IPS DF 6.9 (cell line): ENCODE measurements around the gene LEP.

Experiments used
- DNase-seq: peaks from one replicate; pipeline ENCODE4 v3.0.0-alpha.2; 2013; ENCODE audit warnings: low read depth, low spot score
- H3K27ac ChIP-seq: one replicate; pipeline ENCODE4 v1.5.1; 2013; ENCODE audit warnings: low read length, control low read depth
- H3K27me3 ChIP-seq: 2 replicates; pipeline ENCODE4 v1.6.1; 2013; ENCODE audit warnings: mild to moderate bottlenecking, low read length; ENCODE audit not compliant: control insufficient read depth, insufficient read depth
- H3K36me3 ChIP-seq: 2 replicates; pipeline ENCODE4 v1.6.1; 2013; ENCODE audit warnings: low read length; ENCODE audit not compliant: control insufficient read depth, insufficient read depth
- H3K4me1 ChIP-seq: 2 replicates; pipeline ENCODE4 v1.6.1; 2013; ENCODE audit warnings: low read length; ENCODE audit not compliant: control insufficient read depth, insufficient read depth
- H3K4me3 ChIP-seq: 2 replicates; pipeline ENCODE4 v1.5.1; 2013; ENCODE audit warnings: mild to moderate bottlenecking, low read length
- H3K9me3 ChIP-seq: 2 replicates; pipeline ENCODE4 v1.6.1; 2013; ENCODE audit warnings: low read length, inconsistent platforms; ENCODE audit not compliant: control insufficient read depth, insufficient read depth
- WGBS: extraction: QIAGEN DNeasy Blood & Tissue Kit; methylation state at CpG from one replicate; pipeline ENCODE4 v1.1.7; 2013; ENCODE audit warnings: mixed read lengths, missing lambda C conversion rate; ENCODE audit not compliant: insufficient read length, insufficient coverage; 5-methylcytosine and 5-hydroxymethylcytosine counted together

The LEP gene

GRCh38 chr7:128243273-128243672 lies 2.2 kb downstream of the LEP start:
- no peak for DNase-seq
- H3K4me1 ChIP-seq = no peaks in the 10 kb centered on the region
- no peaks in the 10 kb centered on the region for H3K27me3 ChIP-seq
- H3K36me3 ChIP-seq = no peaks in the 10 kb centered on the region
- no peak overlapping the region for H3K4me3 ChIP-seq
- H3K9me3 ChIP-seq = peaks cover 1% of the 10 kb centered on the region; the same call in 1 of the 2 replicates
- WGBS = no CpG with 5 or more reads among the region's 7 CpGs
- H3K27ac ChIP-seq = no peak overlapping the region

- Histone ChIP-seq H3K4me1 (no peaks in the 10 kb centered on the region), H3K27me3 (no peaks in the 10 kb centered on the region), H3K9me3 (peaks cover 1% of the 10 kb centered on the region; the same call in 1 of the 2 replicates), H3K36me3 (no peaks in the 10 kb centered on the region), H3K4me3 (no peak overlapping the region), H3K27ac (no peak overlapping the region)
- WGBS = no CpG with 5 or more reads among the region's 3 CpGs
- no peak for DNase-seq
Measured at GRCh38 chr7:128244861-128245260, 3.8 kb downstream of the LEP start.

GRCh38 chr7:128247108-128247507 lies 6.0 kb downstream of the LEP start:
- Histone ChIP-seq H3K27me3 (no peaks in the 10 kb centered on the region), H3K4me3 (no peak overlapping the region), H3K9me3 (no peaks in the 10 kb centered on the region), H3K36me3 (no peaks in the 10 kb centered on the region), H3K27ac (no peak overlapping the region), H3K4me1 (no peaks in the 10 kb centered on the region)
- WGBS = no CpG with 5 or more reads among the region's 5 CpGs
- no peak for DNase-seq

GRCh38 chr7:128247640-128248194 lies 6.6 kb downstream of the LEP start:
- no CpG with 5 or more reads among the region's 7 CpGs for WGBS
- no peak for DNase-seq

GRCh38 chr7:128251337-128251736 lies 10.3 kb downstream of the LEP start:
- no peaks in the 10 kb centered on the region for H3K27me3 ChIP-seq
- H3K4me1 ChIP-seq = no peaks in the 10 kb centered on the region
- DNase-seq = no peak
- no CpG with 5 or more reads among the region's 4 CpGs for WGBS
- H3K4me3 ChIP-seq = no peak overlapping the region
- H3K36me3 ChIP-seq = no peaks in the 10 kb centered on the region
- H3K9me3 ChIP-seq = no peaks in the 10 kb centered on the region
- H3K27ac ChIP-seq = no peak overlapping the region

More at GRCh38 chr7:128247640-128248194, 6.6 kb downstream of the LEP start:
- no peak overlapping the region for H3K4me3 ChIP-seq
- no peak overlapping the region for H3K27ac ChIP-seq
- H3K4me1 ChIP-seq = no peaks in the 10 kb centered on the region
- no peaks in the 10 kb centered on the region for H3K9me3 ChIP-seq
- no peaks in the 10 kb centered on the region for H3K27me3 ChIP-seq
- no peaks in the 10 kb centered on the region for H3K36me3 ChIP-seq

GRCh38 chr7:128253701-128254100 lies 12.6 kb downstream of the LEP start:
- H3K9me3 ChIP-seq = no peaks in the 10 kb centered on the region
- no peak overlapping the region for H3K4me3 ChIP-seq
- no peaks in the 10 kb centered on the region for H3K4me1 ChIP-seq
- H3K27me3 ChIP-seq = no peaks in the 10 kb centered on the region
- no peak for DNase-seq
- H3K27ac ChIP-seq = no peak overlapping the region
- no CpG with 5 or more reads among the region's 8 CpGs for WGBS
- no peaks in the 10 kb centered on the region for H3K36me3 ChIP-seq

GRCh38 chr7:128254470-128254869 lies 13.4 kb downstream of the LEP start:
- H3K4me3 ChIP-seq = no peak overlapping the region
- no peak for DNase-seq
- H3K4me1 ChIP-seq = peaks cover 5% of the 10 kb centered on the region; the same call in 1 of the 2 replicates
- WGBS = no CpG with 5 or more reads among the region's 5 CpGs
- no peaks in the 10 kb centered on the region for H3K36me3 ChIP-seq
- H3K9me3 ChIP-seq = no peaks in the 10 kb centered on the region
- H3K27me3 ChIP-seq = no peaks in the 10 kb centered on the region
- no peak overlapping the region for H3K27ac ChIP-seq

- peaks cover 6% of the 10 kb centered on the region; the same call in 1 of the 2 replicates for H3K4me1 ChIP-seq
- H3K9me3 ChIP-seq = no peaks in the 10 kb centered on the region
- H3K27ac ChIP-seq = no peak overlapping the region
- no peak for DNase-seq
- no peak overlapping the region for H3K4me3 ChIP-seq
- no CpG with 5 or more reads among the region's 2 CpGs for WGBS
- H3K36me3 ChIP-seq = no peaks in the 10 kb centered on the region
- no peaks in the 10 kb centered on the region for H3K27me3 ChIP-seq
Measured at GRCh38 chr7:128255271-128255670, 14.2 kb downstream of the LEP start.

GRCh38 chr7:128257458-128257857 lies 16.4 kb downstream of the LEP start:
- no peak overlapping the region for H3K27ac ChIP-seq
- H3K9me3 ChIP-seq = no peaks in the 10 kb centered on the region
- DNase-seq = no peak
- H3K4me3 ChIP-seq = no peak overlapping the region
- H3K27me3 ChIP-seq = no peaks in the 10 kb centered on the region
- WGBS = no CpG with 5 or more reads among the region's 14 CpGs
- H3K4me1 ChIP-seq = peaks cover 6% of the 10 kb centered on the region; the same call in 1 of the 2 replicates
- H3K36me3 ChIP-seq = no peaks in the 10 kb centered on the region

GRCh38 chr7:128259131-128260061 lies 18.3 kb downstream of the LEP start:
- Histone ChIP-seq H3K9me3 (no peaks in the 10 kb centered on the region), H3K36me3 (no peaks in the 10 kb centered on the region), H3K27me3 (no peaks in the 10 kb centered on the region), H3K4me1 (peaks cover 6% of the 10 kb centered on the region; the same call in 1 of the 2 replicates), H3K27ac (no peak overlapping the region), H3K4me3 (no peak overlapping the region)
- DNase-seq = no peak
- no CpG with 5 or more reads among the region's 11 CpGs for WGBS
